Measurements from ENCODE around the gene REM2.

DNA sequence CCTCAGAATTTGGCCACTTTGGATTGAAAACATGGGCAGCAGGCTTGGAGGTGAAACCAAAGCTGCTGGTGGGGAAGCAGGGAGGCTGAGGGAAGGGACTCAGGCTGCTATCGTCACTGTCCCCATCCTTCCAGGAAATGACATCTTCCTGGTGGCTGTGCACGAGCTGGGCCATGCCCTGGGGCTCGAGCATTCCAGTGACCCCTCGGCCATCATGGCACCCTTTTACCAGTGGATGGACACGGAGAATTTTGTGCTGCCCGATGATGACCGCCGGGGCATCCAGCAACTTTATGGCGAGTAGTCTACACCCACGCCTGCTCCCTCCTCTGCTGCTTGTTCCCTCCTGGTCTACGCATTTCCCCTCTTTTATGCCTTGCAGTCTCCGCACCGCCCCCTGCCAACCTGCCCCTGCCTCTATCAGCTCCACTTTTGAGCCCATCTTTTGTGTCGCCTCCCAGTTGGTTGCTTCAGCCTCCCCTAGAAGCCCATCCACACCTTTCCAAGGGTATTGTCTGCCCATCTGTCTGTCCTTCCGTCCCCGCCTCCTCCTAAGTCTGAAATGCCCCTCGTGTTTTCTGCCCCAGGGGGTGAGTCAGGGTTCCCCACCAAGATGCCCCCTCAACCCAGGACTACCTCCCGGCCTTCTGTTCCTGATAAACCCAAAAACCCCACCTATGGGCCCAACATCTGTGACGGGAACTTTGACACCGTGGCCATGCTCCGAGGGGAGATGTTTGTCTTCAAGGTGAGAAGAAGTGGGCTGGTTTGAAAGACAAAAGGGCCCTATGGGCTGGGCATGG is 39.7 kb upstream of the REM2 start:
- TF ChIP-seq, protein P1, sequence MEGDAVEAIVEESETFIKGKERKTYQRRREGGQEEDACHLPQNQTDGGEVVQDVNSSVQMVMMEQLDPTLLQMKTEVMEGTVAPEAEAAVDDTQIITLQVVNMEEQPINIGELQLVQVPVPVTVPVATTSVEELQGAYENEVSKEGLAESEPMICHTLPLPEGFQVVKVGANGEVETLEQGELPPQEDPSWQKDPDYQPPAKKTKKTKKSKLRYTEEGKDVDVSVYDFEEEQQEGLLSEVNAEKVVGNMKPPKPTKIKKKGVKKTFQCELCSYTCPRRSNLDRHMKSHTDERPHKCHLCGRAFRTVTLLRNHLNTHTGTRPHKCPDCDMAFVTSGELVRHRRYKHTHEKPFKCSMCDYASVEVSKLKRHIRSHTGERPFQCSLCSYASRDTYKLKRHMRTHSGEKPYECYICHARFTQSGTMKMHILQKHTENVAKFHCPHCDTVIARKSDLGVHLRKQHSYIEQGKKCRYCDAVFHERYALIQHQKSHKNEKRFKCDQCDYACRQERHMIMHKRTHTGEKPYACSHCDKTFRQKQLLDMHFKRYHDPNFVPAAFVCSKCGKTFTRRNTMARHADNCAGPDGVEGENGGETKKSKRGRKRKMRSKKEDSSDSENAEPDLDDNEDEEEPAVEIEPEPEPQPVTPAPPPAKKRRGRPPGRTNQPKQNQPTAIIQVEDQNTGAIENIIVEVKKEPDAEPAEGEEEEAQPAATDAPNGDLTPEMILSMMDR (IDR thresholded peaks at IDR 0.05): no peak
- TF ChIP-seq, protein P2, sequence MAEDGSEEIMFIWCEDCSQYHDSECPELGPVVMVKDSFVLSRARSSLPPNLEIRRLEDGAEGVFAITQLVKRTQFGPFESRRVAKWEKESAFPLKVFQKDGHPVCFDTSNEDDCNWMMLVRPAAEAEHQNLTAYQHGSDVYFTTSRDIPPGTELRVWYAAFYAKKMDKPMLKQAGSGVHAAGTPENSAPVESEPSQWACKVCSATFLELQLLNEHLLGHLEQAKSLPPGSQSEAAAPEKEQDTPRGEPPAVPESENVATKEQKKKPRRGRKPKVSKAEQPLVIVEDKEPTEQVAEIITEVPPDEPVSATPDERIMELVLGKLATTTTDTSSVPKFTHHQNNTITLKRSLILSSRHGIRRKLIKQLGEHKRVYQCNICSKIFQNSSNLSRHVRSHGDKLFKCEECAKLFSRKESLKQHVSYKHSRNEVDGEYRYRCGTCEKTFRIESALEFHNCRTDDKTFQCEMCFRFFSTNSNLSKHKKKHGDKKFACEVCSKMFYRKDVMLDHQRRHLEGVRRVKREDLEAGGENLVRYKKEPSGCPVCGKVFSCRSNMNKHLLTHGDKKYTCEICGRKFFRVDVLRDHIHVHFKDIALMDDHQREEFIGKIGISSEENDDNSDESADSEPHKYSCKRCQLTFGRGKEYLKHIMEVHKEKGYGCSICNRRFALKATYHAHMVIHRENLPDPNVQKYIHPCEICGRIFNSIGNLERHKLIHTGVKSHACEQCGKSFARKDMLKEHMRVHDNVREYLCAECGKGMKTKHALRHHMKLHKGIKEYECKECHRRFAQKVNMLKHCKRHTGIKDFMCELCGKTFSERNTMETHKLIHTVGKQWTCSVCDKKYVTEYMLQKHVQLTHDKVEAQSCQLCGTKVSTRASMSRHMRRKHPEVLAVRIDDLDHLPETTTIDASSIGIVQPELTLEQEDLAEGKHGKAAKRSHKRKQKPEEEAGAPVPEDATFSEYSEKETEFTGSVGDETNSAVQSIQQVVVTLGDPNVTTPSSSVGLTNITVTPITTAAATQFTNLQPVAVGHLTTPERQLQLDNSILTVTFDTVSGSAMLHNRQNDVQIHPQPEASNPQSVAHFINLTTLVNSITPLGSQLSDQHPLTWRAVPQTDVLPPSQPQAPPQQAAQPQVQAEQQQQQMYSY (CRISPR knock-in tag; IDR thresholded peaks at IDR 0.05): no peak
- TF ChIP-seq, protein P3, sequence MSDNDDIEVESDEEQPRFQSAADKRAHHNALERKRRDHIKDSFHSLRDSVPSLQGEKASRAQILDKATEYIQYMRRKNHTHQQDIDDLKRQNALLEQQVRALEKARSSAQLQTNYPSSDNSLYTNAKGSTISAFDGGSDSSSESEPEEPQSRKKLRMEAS (CRISPR knock-in tag; IDR thresholded peaks at IDR 0.05): no peak
- TF ChIP-seq SMAD3 (CRISPR knock-in tag; IDR thresholded peaks at IDR 0.05; ENCODE audit: borderline replicate concordance) (no peak), ESRRA (CRISPR knock-in tag; IDR thresholded peaks at IDR 0.05; ENCODE audit: borderline replicate concordance) (no peak), ELF4 (CRISPR knock-in tag; IDR thresholded peaks at IDR 0.05; ENCODE audit: low read depth) (no peak), CREB1 (CRISPR knock-in tag; IDR thresholded peaks at IDR 0.05) (no peak), TEAD4 (CRISPR knock-in tag; IDR thresholded peaks at IDR 0.05) (no peak), FOXK1 (CRISPR knock-in tag; IDR thresholded peaks at IDR 0.05) (no peak), FOXP1 (CRISPR knock-in tag; IDR thresholded peaks at IDR 0.05; ENCODE audit: borderline replicate concordance) (no peak), ZNF219 (CRISPR knock-in tag; IDR thresholded peaks at IDR 0.05; ENCODE audit: borderline replicate concordance) (no peak), RELA (CRISPR knock-in tag; IDR thresholded peaks at IDR 0.05; ENCODE audit: borderline replicate concordance) (no peak)
- TF ChIP-seq, protein P4, sequence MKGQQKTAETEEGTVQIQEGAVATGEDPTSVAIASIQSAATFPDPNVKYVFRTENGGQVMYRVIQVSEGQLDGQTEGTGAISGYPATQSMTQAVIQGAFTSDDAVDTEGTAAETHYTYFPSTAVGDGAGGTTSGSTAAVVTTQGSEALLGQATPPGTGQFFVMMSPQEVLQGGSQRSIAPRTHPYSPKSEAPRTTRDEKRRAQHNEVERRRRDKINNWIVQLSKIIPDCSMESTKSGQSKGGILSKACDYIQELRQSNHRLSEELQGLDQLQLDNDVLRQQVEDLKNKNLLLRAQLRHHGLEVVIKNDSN (CRISPR knock-in tag; IDR thresholded peaks at IDR 0.05): no peak

All from WTC11 (cell line).